Kidney epithelial cell (primary cell): ENCODE results near the gene DLEC1. TPM values are rescaled to one million over a fixed set of nuclear protein-coding genes. Genes with fewer than 3 reads are reported as not detected.

ENCODE experiments used
- DNase-seq: peaks from one replicate; pipeline ENCODE4 v3.0.0-alpha.2; 2010; ENCODE audit warnings: low read depth
- H3K27me3 ChIP-seq: 2 replicates; pipeline ENCODE4 v1.6.0; 2011; ENCODE audit warnings: low read length; ENCODE audit not compliant: control insufficient read depth, insufficient read depth
- H3K36me3 ChIP-seq: 2 replicates; pipeline ENCODE4 v1.5.1; 2011; ENCODE audit warnings: low read length; ENCODE audit not compliant: control insufficient read depth, insufficient read depth
- H3K4me3 ChIP-seq: 2 replicates; pipeline ENCODE4 v1.5.1; 2011; ENCODE audit warnings: low read depth, mild to moderate bottlenecking, control low read depth, low read length
- total RNA-seq: library from RNA; depleted of rRNA; stranded (reverse); fragments of >200 nt; gene quantifications from 2 replicates; pipeline ENCODE4 v1.2.3, GENCODE V29; 2015
- TF ChIP-seq, protein P1 (sequence below): IDR thresholded peaks from 2 replicates; pipeline ENCODE4 v1.5.1; 2011; ENCODE audit warnings: mild to moderate bottlenecking, moderate library complexity, low read length, control low read depth, inconsistent platforms; ENCODE audit not compliant: insufficient read depth, poor library complexity, severe bottlenecking

DLEC1 gene
- total RNA-seq, 1 donor from 2014 or later, result 0.17 TPM

- Histone ChIP-seq H3K27me3 (no peaks in the 10 kb centered on the region), H3K4me3 (no peak overlapping the region), H3K36me3 (no peaks in the 10 kb centered on the region)
- no peak for DNase-seq
- TF ChIP-seq, protein P1, sequence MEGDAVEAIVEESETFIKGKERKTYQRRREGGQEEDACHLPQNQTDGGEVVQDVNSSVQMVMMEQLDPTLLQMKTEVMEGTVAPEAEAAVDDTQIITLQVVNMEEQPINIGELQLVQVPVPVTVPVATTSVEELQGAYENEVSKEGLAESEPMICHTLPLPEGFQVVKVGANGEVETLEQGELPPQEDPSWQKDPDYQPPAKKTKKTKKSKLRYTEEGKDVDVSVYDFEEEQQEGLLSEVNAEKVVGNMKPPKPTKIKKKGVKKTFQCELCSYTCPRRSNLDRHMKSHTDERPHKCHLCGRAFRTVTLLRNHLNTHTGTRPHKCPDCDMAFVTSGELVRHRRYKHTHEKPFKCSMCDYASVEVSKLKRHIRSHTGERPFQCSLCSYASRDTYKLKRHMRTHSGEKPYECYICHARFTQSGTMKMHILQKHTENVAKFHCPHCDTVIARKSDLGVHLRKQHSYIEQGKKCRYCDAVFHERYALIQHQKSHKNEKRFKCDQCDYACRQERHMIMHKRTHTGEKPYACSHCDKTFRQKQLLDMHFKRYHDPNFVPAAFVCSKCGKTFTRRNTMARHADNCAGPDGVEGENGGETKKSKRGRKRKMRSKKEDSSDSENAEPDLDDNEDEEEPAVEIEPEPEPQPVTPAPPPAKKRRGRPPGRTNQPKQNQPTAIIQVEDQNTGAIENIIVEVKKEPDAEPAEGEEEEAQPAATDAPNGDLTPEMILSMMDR, result no peak
These were observed 23.0 kb upstream of the DLEC1 start for GRCh38 chr3:38015984-38016383.

GRCh38 chr3:38016410-38016809 lies 22.6 kb upstream of the DLEC1 start:
- Histone ChIP-seq H3K4me3 (no peak overlapping the region), H3K36me3 (no peaks in the 10 kb centered on the region), H3K27me3 (no peaks in the 10 kb centered on the region)
- TF ChIP-seq, protein P1, result no peak
- DNase-seq, result no peak

- Histone ChIP-seq H3K4me3 (no peak overlapping the region), H3K27me3 (no peaks in the 10 kb centered on the region), H3K36me3 (no peaks in the 10 kb centered on the region)
- no peak for DNase-seq
- TF ChIP-seq, protein P1, result no peak
These were observed 22.1 kb upstream of the DLEC1 start for GRCh38 chr3:38016847-38017444.

DNA sequence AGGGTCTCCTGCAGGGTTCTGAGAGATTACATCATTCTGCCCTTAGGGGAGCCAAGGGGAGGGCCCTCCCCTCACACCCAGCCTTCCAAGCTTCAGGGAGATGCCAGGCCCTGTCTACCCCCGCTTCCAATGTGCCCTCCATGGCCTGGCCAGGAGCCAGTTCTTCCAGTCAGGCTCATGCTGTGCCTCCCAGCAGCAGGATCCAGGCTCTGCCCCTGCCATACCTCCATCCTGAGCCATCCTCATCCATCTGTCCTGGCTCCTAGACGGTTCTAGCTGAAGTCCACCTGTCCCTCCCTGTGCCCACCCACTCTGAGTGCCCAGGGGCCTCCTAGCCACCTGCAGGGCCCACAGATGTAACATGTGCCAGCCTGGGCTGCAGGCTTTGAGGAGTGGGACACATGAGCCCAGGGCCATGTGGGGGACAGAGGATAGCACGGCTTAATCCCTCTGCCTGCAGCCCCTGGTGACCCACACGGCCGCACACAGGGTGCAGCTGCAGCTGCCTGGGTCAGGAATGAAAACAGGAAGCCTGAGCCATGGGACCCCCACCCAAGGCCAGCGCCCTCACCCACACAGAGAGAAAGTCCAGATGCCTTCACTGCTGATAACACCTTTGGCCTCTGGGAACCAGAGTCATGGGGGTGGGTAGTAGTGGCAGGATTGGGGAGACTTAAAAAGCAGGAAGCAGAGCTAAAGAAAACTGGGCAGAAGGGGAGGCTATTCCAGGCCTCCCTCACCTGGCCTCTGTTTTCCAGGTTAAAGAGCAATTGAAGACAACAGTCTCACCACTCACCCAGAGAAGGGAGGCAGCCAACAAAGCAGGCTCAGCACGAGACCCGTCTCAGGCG lies 21.3 kb upstream of the DLEC1 start:
- Histone ChIP-seq H3K36me3 (no peaks in the 10 kb centered on the region), H3K4me3 (no peak overlapping the region), H3K27me3 (no peaks in the 10 kb centered on the region)
- DNase-seq, result no peak
- TF ChIP-seq, protein P1, result no peak

DNA sequence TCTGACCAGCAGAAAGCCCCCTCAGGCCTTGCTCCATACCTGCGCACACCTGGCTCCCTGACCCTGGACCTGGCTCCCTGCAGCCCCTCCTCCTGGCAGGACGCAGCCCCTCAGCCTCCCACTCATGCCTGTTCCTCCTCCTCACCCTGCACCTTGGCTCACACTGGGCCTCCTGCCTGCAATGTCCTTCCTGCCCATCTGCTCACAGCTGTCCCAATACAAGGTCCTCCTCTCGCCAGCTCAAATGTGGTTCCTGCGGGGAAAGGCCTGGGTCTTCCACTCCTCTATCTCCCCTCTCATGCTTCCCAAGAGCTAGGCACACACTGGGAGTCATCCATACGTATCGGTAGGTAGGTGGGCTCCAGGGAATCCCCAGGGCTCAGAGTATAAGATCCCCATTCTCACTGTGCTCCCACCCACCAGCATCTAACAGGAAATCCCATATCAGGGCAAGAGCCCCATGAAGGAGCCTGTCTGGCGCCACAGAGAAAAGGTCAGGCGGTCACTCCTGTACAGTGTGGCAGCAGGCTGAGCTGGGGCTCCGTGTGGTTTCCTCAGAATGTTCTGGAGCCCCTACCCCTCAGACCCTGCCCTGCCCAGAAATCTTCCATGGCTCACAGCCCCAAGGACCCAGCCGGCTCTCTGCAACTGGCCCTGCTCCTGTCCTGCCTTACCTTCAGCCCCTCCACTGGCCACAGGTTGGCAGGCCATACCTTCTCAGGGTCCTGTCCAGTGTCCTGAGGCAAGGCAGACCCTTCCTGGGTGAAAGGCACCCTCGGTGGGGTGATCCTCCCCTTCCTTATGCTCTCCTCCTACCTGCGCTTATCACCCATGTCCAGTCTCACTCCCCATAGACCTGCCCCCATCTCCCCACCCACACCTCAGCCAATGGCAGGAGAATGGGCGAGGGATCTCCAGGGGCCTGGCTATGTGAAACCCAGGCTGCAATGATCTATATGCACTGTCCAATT lies 20.4 kb upstream of the DLEC1 start:
- no peaks in the 10 kb centered on the region for H3K36me3 ChIP-seq
- H3K4me3 ChIP-seq, result no peak overlapping the region
- no peaks in the 10 kb centered on the region for H3K27me3 ChIP-seq
- no peak for DNase-seq
- TF ChIP-seq, protein P1, result no peak
